Stimulated activated CD4-positive, alpha-beta T cell treated with anti-CD3 and anti-CD28 coated beads, Interleukin-12 subunit alpha, Interleukin-12 subunit beta, amount 100 ng/mL, for 24 hours (primary cell): ENCODE data around the gene TLX1.
"Not testable (repeated sequence)": the region's sequence is repeated elsewhere in the genome, so short reads cannot be mapped to it uniquely, and the experiment has no call there.

Source experiments
- DNase-seq, 2 experiments: peaks; one replicate each; pipeline ENCODE4 v3.0.0-alpha.2; 2020; ENCODE audit warnings: low read depth in 2 of 2

Gene TLX1

DNA sequence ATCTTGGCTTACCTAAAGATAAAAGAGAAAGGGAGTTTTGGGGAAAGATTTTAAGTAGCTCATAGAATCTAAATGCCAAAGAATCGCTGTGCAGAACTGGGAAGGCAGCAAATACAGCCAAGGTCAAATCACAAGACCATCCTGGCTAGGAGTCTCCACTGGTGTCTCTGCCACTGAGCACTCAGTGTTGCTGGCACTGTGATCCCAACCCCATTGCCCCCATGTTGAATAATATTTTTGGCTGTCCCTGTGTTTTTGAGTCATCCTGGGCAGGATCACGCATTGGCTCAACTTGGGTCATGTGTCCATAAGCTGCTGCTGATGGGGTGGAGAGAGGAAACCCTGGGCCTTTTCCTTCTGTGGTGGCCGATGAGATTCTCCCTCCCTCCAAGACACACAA, 21.2 kb downstream of the TLX1 start:
- no peak for DNase-seq

DNA sequence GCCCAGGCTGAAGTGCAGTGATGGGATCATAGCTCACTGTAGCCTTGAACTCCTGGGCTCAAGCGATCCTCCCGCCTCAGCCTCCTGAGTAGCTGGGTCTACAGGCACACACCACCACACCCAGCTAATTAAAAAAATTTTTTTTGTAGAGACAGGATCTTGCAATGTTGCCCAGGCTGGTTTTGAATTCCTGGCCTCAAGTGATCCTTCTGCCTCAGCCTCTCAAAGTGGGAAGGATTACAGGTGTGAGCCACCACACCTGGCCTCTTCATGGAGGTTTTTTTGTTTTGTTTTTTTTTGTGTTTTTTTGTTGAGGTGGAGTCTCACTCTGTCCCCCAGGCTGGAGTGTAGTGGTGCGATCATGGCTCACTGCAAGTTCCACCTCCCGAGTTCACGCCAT, 23.4 kb downstream of the TLX1 start:
- DNase-seq = not testable (repeated sequence)

- no peak for DNase-seq
Observed at GRCh38 chr10:101155896-101156295, 24.8 kb downstream of the TLX1 start.

DNA sequence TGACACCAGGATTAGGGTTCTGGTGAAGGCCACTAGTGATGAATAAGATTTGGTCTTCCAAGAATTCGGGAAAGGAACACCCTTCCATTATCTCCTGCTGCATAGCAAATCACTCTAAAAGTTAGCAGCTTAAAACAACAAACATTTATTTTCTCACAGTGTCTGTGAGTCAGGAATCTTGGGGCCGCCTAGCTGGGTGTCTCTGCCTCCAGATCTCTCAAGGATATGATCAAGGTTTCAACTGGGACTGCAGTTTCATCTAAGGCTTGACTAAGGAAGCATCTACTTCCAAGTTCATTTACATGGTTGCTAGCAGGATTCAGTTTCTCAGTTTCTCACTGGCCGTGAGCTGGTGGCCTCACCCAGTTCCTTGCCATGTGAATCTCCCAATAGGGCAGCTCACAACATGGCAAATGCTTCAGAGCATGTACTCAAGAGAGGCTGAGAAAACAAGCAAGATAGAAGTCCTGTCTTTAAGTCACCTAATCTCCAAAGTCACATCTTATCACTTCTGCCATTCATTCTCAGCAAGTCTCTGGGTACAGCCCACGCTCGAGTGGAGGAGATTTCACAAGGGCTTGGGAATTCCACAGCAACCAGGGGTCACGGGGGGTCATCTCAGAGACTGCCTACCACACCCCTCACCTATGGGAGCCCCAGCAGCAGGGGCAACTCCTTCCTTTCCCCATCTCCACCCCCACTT, 26.8 kb downstream of the TLX1 start:
- no peak for DNase-seq

- no peak for DNase-seq
Observed at GRCh38 chr10:101158459-101159058, 27.5 kb downstream of the TLX1 start.

- DNase-seq = peak; percentile 44 to 66
Observed at GRCh38 chr10:101161494-101162299, 30.6 kb downstream of the TLX1 start.

- no peak for DNase-seq
Observed at GRCh38 chr10:101162677-101163076, 31.6 kb downstream of the TLX1 start.

DNA sequence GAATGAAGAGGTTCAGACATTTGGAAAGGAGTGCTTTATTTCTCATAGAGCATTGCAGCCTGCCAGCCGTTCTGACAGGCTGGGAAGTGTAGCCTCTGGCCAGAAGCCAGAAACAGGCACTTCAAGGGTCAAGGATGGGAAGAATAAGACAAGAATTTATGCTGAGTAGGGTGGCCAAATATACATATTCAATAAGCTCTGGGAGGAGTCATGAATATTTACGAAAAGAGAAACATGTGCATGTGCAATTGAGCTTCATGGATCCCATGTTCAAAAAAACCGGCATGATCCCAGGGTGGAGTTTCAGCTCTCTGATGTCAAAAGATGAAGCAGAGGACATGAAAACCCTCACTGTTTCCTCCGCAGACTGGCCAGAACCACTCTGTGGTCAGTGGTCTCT, 32.9 kb downstream of the TLX1 start:
- no peak for DNase-seq

DNA sequence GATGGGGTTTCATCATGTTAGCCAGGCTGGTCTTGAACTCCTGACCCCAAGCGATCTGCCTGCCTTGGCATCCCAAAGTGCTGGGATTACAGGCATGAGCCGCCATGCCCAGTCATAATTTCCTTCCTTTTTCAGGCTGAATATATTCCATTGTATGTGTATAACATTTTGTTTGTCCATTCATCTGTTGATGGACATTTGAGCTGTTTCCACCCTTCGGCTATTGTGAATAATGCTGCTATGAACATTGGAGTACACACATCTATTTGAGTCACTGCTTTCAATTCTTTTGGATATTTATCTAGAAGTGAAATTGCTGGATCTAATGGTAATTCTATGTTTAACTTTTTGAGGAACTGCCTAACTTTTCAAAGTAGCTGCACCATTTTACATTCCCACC, 34.6 kb downstream of the TLX1 start:
- no peak for DNase-seq

- DNase-seq = no peak
Observed at GRCh38 chr10:101166430-101166829, 35.3 kb downstream of the TLX1 start.

- DNase-seq = no peak
Observed at GRCh38 chr10:101172741-101173140, 41.6 kb downstream of the TLX1 start.

- no peak for DNase-seq
Observed at GRCh38 chr10:101174319-101174718, 43.2 kb downstream of the TLX1 start.

DNA sequence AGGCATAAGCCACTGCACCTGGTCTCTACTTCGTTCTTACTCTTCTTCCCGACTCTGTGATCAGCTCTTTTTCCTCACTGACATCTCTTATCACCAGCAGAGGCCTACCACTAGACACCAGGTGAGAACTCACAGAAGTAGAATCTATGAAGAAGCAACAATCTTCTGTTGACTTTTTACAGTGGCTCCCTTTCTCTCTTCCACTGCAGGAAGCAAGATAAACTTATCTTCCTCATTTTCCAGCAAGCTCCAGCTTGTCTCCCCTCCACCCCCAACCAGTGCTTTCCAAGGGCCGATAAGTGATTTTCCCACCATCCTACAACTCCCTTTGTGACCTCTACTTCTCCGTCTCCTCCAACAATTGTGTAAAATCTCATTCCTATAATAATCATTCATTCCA, 45.5 kb downstream of the TLX1 start:
- no peak for DNase-seq

DNA sequence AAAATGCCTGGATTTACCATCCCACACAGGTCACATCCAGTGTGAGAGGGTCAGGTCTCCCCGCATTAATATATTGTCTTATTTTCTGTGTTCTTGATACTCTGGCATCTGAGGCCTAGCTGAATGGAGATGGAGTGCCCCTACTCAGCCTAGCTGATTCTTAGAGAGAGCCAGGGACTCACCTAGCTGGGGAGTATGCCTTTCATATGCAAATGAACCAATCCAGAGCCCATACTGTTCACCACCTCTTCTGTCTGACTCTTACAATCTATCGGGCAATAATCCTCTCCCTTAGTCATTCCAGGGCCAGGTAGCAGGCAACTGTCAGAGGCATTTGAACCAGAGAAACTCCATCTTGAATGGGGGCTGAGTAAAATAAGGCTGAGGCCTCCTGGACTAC, 51.8 kb downstream of the TLX1 start:
- no peak for DNase-seq

DNA sequence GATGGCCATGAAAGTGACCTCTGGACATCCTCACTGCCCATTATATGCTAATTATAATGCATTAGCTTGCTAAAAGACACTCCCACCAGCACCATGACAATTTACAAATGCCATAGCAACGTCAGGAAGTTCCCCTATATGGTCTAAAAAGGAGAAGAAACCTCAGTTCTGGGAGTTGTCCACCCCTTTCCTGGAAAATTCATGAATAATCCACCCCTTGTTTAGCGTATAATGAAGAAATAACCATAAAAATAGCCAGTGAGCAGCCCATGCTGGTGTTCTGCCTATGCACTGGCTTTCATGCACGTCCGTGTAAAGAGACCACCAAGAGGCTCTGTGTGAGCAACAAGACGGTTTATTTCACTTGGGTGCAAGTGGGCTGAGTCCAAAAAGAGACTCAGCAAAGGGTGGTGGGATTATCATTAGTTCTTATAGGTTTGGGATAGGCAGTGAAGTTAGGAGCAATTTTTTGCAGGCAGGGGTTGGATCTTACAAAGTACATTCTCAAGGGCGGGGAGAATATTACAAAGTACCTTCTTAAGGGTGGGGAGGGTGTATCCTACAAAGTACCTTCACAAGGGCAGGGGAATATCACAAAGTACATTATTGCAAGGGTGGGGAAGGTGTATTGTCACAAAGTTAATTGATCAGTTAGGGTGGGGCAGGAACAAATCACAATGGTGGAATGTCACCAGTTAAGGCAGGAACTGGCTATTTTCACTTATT, 52.5 kb downstream of the TLX1 start:
- DNase-seq = no peak
